Neural progenitor cell (in vitro differentiated cells): ENCODE results near the gene MOCOS.

Experiments used
- EZH2 ChIP-seq: fragments of 200-600 bp; sonication (generic); IDR thresholded peaks from 2 replicates; pipeline ENCODE4 v1.6.1; 2017; ENCODE audit warnings: antibody characterized with exemption, mild to moderate bottlenecking, moderate library complexity
- TF ChIP-seq, protein P1 (sequence below): fragments of 200-600 bp; sonication (generic); IDR thresholded peaks from 2 replicates; pipeline ENCODE4 v1.5.1; 2017; ENCODE audit warnings: antibody characterized with exemption, mild to moderate bottlenecking

DNA sequence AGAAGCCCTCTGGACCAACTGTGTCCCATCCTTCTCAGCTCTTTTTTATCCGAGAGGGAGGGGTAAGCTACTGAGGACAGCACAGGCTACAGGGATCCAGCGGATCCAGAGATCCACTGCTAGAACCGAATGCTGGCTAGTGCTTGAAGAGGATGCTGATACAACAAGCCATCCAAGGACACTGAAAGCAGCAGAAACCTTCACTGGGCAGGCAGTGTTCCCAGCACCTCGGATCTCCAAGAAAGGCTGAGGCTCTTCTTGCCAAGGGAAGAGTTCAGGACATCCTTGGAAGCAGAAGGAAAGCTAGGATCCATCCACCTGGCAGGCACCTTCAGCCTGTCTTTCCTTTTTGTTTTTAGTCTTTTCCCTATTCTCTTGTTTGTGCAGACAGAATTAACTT is 97.0 kb downstream of the MOCOS start:
- TF ChIP-seq EZH2 = no peak
- TF ChIP-seq, protein P1, sequence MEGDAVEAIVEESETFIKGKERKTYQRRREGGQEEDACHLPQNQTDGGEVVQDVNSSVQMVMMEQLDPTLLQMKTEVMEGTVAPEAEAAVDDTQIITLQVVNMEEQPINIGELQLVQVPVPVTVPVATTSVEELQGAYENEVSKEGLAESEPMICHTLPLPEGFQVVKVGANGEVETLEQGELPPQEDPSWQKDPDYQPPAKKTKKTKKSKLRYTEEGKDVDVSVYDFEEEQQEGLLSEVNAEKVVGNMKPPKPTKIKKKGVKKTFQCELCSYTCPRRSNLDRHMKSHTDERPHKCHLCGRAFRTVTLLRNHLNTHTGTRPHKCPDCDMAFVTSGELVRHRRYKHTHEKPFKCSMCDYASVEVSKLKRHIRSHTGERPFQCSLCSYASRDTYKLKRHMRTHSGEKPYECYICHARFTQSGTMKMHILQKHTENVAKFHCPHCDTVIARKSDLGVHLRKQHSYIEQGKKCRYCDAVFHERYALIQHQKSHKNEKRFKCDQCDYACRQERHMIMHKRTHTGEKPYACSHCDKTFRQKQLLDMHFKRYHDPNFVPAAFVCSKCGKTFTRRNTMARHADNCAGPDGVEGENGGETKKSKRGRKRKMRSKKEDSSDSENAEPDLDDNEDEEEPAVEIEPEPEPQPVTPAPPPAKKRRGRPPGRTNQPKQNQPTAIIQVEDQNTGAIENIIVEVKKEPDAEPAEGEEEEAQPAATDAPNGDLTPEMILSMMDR = no peak
